ENCODE data around the gene NXPE1. TPM values are rescaled to one million over a fixed set of nuclear protein-coding genes. Genes with fewer than 3 reads are reported as not detected.

The NXPE1 gene
- total RNA-seq, 1 experiment from 2014 or later = not detected

- DNase-seq = no peak
These were observed 36.9 kb downstream of the NXPE1 start for GRCh38 chr11:114522818-114523217.

More at GRCh38 chr11:114522818-114523217, 36.9 kb downstream of the NXPE1 start:
- Histone ChIP-seq H3K23ac (ENCODE audit: insufficient read length, low read depth, low read length) (no peak overlapping the region), H2BK20ac (ENCODE audit: low read depth, low read length, poor library complexity, severe bottlenecking) (no peak overlapping the region), H2AK5ac (ENCODE audit: insufficient read length, low read length) (no peak overlapping the region), H2BK12ac (ENCODE audit: insufficient read length, low read depth, low read length) (no peak overlapping the region), H3K27me3 (ENCODE audit: insufficient read depth, low read length) (no peaks in the 10 kb centered on the region), H3K4ac (ENCODE audit: low read depth, low read length) (no peak overlapping the region), H2BK120ac (ENCODE audit: low read depth, low read length, poor library complexity, severe bottlenecking) (no peak overlapping the region), H3K4me1 (ENCODE audit: insufficient read depth, low read length) (no peaks in the 10 kb centered on the region), H3K27ac (ENCODE audit: insufficient read length, low read depth, low read length) (no peak overlapping the region), H4K5ac (ENCODE audit: insufficient read length, low read depth, low read length) (no peak overlapping the region), H2AFZ (ENCODE audit: low read length) (no peak overlapping the region), H4K91ac (ENCODE audit: insufficient read length, low read depth, low read length) (no peak overlapping the region), H3K79me1 (ENCODE audit: insufficient read depth, low read depth, low read length, poor library complexity, severe bottlenecking) (no peaks in the 10 kb centered on the region), H4K8ac (replicated peaks; ENCODE audit: insufficient read length, low read depth, low read length) (no peak overlapping the region), H3K18ac (ENCODE audit: insufficient read length, low read depth, low read length) (no peak overlapping the region), H4K20me1 (ENCODE audit: control insufficient read depth, insufficient read depth, insufficient read length) (no peaks in the 10 kb centered on the region), H3K23me2 (ENCODE audit: insufficient read length, low read depth, low read length, poor library complexity, severe bottlenecking) (no peaks in the 10 kb centered on the region), H3K9ac (ENCODE audit: extremely low read depth, insufficient read length, low read length) (no peak overlapping the region), H3K9me3 (ENCODE audit: control insufficient read depth, low read depth, low read length) (peaks cover 10% of the 10 kb centered on the region), H2BK5ac (ENCODE audit: insufficient read length, low read length) (no peak overlapping the region), H3K4me2 (ENCODE audit: insufficient read depth, insufficient read length, low read length) (no peak overlapping the region), H2BK15ac (ENCODE audit: low read depth, low read length) (no peak overlapping the region), H3K79me2 (ENCODE audit: insufficient read depth, low read length) (no peaks in the 10 kb centered on the region; the same call in 1 of the 2 replicates), H3T11ph (ENCODE audit: low read length) (no peak overlapping the region), H3K14ac (ENCODE audit: insufficient read depth, low read length) (no peak overlapping the region), H3K56ac (ENCODE audit: insufficient read length, low read depth, low read length) (no peak overlapping the region)
- H3K4me1 Mint-ChIP-seq = no peaks in the 10 kb centered on the region
- H3K36me3 Mint-ChIP-seq (ENCODE audit: insufficient read depth in 1 of 3, low read depth in 3 of 3) = peaks cover 0 to 6% (median 3%) of the 10 kb centered on the region in 3 experiments; a peak in 6 of 7 replicates
- H3K4me3 Mint-ChIP-seq = no peak overlapping the region
- peaks cover 16 to 19% of the 10 kb centered on the region in 2 experiments for H3K9me3 Mint-ChIP-seq
- H3K27ac Mint-ChIP-seq = no peak overlapping the region
- no peak for TF ChIP-seq CTCF (conservative IDR thresholded peaks at IDR 0.05)
- WGBS (ENCODE audit: extremely low coverage, insufficient read length, low lambda C conversion rate) = no CpG with 5 or more reads among the region's 2 CpGs
- no peaks in the 10 kb centered on the region for H3K27me3 Mint-ChIP-seq (ENCODE audit: low read depth)
